ENCODE measurements around the gene SLC38A9. TPM values are rescaled to one million over a fixed set of nuclear protein-coding genes. Genes with fewer than 3 reads are reported as not detected.

SLC38A9 gene
- total and polyA plus RNA-seq, 2 of the 8 experiments (the other 6 are each of a cell fraction or from before 2014, with no cell fraction given), result 29.2 to 43.7 TPM

DNA sequence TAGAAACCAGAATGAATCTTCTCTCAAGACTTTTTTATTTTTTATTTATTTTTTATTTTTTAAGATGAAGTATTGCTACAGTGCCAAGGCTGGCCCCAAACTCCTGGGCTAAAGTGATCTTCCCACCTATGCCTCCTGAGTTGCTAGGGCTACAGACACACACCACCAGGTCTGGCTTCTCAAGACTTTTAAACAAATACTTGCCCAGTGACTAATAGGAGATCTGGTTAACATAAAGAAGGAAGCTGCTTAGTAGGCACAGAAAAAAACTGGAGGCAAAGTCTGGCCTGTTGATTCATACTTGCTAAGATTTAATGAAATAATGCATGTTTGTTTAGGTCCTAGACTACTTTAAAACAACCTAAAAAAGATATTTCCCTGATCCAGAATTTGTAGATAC, 43.8 kb downstream of the SLC38A9 start (continued):
- TF ChIP-seq CHD7 (IDR thresholded peaks at IDR 0.05; ENCODE audit: insufficient replicate concordance, low read length) (no peak), CHD2 (IDR thresholded peaks at IDR 0.05; ENCODE audit: low read length) (no peak), HDAC6 (IDR thresholded peaks at IDR 0.05; ENCODE audit: low read depth, low read length) (no peak), RNF2 (IDR thresholded peaks at IDR 0.05; ENCODE audit: borderline replicate concordance, low read depth, low read length, missing control alignments, poor library complexity, severe bottlenecking) (no peak), USF2 (IDR thresholded peaks at IDR 0.05; ENCODE audit: low read length) (no peak)
- TF ChIP-seq, protein P1, sequence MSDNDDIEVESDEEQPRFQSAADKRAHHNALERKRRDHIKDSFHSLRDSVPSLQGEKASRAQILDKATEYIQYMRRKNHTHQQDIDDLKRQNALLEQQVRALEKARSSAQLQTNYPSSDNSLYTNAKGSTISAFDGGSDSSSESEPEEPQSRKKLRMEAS (IDR thresholded peaks at IDR 0.05), result no peak
- TF ChIP-seq, protein P2, sequence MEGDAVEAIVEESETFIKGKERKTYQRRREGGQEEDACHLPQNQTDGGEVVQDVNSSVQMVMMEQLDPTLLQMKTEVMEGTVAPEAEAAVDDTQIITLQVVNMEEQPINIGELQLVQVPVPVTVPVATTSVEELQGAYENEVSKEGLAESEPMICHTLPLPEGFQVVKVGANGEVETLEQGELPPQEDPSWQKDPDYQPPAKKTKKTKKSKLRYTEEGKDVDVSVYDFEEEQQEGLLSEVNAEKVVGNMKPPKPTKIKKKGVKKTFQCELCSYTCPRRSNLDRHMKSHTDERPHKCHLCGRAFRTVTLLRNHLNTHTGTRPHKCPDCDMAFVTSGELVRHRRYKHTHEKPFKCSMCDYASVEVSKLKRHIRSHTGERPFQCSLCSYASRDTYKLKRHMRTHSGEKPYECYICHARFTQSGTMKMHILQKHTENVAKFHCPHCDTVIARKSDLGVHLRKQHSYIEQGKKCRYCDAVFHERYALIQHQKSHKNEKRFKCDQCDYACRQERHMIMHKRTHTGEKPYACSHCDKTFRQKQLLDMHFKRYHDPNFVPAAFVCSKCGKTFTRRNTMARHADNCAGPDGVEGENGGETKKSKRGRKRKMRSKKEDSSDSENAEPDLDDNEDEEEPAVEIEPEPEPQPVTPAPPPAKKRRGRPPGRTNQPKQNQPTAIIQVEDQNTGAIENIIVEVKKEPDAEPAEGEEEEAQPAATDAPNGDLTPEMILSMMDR (IDR thresholded peaks at IDR 0.05; ENCODE audit: control extremely low read depth in 1 of 3, insufficient read depth in 1 of 3, low read depth in 1 of 3, low read length in 3 of 3), result no peak

All from H1 (cell line).